ENCODE data around the gene HSD11B1L. TPM values are rescaled to one million over a fixed set of nuclear protein-coding genes. Genes with fewer than 3 reads are reported as not detected.

HSD11B1L gene
- total RNA-seq, 1 donor from 2014 or later: 8.4 TPM

DNA sequence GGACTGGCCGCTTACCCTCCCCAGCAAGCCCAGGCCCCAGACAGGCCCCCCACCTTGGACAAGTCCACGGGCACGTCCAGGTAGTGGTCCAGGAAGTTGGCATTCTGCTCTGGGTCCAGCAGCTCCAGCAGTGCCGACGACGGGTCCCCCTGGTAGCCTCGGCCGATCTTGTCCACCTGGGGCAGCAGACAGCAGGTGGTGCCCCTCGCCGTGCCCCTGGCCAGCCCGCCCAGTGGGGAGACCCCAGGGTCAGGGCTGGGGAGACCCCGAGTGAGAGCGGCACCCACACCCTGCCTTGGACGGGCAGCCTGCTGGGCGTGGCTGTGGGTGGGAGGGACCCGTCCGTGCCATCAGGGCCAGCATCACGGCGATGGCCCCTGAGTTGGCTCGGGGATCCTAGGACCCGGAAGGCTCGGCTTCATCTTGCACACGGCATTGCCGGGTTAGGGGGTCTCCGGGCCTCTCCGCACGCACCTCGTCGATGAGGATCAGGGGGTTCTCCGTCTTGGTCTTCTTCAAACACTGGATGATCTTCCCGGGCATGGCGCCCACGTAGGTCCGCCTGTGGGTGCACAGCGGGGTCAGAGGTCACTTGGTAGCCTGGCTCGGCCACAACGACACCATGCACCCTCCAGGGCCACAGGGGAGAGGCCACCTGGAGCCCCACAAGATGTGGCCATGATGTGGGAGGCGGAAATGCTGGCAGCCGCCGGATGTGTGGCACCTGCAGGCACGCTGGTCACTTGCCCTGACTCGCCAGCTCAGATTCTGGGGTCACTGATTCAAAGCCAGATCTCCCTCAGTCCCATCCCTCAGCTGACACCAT is 15.6 kb downstream of the HSD11B1L start:
- H3K79me2 ChIP-seq (ENCODE audit: insufficient read depth, low read length): peaks cover 57% of the 10 kb centered on the region
- no peak overlapping the region for H3K9ac ChIP-seq (ENCODE audit: low read length)
- no peaks in the 10 kb centered on the region for H3K9me3 ChIP-seq (ENCODE audit: insufficient read depth, low read depth, low read length)
- Mint-ChIP-seq H3K27ac (ENCODE audit: unreplicated experiment) (peak overlapping the region; percentile 62), H3K9me3 (ENCODE audit: unreplicated experiment) (no peaks in the 10 kb centered on the region), H3K27me3 (ENCODE audit: low read depth, unreplicated experiment) (no peaks in the 10 kb centered on the region), H3K4me3 (ENCODE audit: unreplicated experiment) (no peak overlapping the region), H3K36me3 (ENCODE audit: low read depth, unreplicated experiment) (peaks cover 10% of the 10 kb centered on the region), H3K4me1 (ENCODE audit: low read depth, unreplicated experiment) (peaks cover 10% of the 10 kb centered on the region)
- H3K27ac ChIP-seq (ENCODE audit: low read depth, low read length): no peak overlapping the region
- FAIRE-seq (no peak), DNase-seq (ENCODE audit: low read depth) (no peak)
- H3K27me3 ChIP-seq (ENCODE audit: insufficient read depth, low read length): no peaks in the 10 kb centered on the region
- no peak overlapping the region for H3K4me3 ChIP-seq (ENCODE audit: insufficient read depth, low read depth, low read length)
- H4K20me1 ChIP-seq (ENCODE audit: insufficient read depth, low read length): peaks cover 81% of the 10 kb centered on the region
- H3K36me3 ChIP-seq (ENCODE audit: insufficient read depth, low read length): peaks cover 13% of the 10 kb centered on the region
- no peak overlapping the region for H3K4me2 ChIP-seq (ENCODE audit: low read length)
- TF ChIP-seq, protein P1, sequence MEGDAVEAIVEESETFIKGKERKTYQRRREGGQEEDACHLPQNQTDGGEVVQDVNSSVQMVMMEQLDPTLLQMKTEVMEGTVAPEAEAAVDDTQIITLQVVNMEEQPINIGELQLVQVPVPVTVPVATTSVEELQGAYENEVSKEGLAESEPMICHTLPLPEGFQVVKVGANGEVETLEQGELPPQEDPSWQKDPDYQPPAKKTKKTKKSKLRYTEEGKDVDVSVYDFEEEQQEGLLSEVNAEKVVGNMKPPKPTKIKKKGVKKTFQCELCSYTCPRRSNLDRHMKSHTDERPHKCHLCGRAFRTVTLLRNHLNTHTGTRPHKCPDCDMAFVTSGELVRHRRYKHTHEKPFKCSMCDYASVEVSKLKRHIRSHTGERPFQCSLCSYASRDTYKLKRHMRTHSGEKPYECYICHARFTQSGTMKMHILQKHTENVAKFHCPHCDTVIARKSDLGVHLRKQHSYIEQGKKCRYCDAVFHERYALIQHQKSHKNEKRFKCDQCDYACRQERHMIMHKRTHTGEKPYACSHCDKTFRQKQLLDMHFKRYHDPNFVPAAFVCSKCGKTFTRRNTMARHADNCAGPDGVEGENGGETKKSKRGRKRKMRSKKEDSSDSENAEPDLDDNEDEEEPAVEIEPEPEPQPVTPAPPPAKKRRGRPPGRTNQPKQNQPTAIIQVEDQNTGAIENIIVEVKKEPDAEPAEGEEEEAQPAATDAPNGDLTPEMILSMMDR (IDR thresholded peaks at IDR 0.05; ENCODE audit: insufficient read depth, low read depth, low read length): no peak
- no peak for TF ChIP-seq EZH2 (IDR thresholded peaks at IDR 0.05; ENCODE audit: insufficient read depth, low read length)
- H3K4me1 ChIP-seq (ENCODE audit: insufficient read depth, low read length): peaks cover 8% of the 10 kb centered on the region
- no peak overlapping the region for H2AFZ ChIP-seq (ENCODE audit: low read depth, low read length)

DNA sequence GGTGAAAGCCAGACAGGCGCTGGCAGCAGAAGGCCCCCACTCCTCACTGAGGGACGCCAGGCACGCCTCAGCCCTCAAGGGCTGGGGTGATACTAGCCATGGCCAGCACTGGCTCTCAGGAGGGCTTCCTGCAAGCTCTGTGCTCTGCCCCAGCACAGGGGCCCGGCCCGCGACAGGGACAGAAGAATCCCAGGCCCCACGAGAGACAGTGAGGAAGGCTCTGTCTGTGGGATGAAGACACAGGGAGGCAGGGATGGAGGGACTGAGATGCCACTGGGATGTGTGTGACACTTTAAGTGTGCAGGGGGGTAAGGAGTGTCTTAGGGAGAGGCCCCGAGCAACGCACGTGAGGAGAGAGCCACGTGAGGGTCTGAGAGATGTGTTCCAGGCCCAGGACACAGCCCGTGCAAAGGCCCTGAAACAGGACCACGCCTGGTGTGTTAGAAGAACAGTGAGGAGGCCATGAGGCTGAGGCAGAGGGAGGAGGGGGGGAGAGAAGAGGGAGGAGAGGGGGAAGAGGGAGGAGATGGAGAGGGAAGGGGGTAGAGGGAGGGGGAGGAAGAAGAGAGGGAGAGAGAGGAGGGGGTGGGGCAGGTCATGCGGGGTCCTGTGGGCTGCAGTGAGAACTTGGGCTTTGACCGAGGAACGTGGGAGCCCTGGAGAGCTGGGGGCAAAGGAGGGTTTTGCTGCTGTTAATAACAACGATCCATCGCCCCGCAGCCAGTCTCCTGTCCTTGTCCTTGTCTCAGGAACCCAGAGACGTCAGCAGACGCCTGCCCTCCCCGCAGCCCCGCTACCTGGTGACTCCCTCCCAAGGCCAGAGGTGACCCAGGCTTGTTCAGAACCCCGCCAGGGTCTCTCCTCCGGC is 16.4 kb downstream of the HSD11B1L start:
- DNase-seq (ENCODE audit: low read depth) (no peak), FAIRE-seq (no peak)
- no peak for TF ChIP-seq EZH2 (IDR thresholded peaks at IDR 0.05; ENCODE audit: insufficient read depth, low read length)
- TF ChIP-seq, protein P1 (IDR thresholded peaks at IDR 0.05; ENCODE audit: insufficient read depth, low read depth, low read length): no peak
- Mint-ChIP-seq H3K27ac (ENCODE audit: unreplicated experiment) (peak overlapping the region; percentile 62), H3K4me3 (ENCODE audit: unreplicated experiment) (no peak overlapping the region), H3K4me1 (ENCODE audit: low read depth, unreplicated experiment) (peaks cover 8% of the 10 kb centered on the region), H3K36me3 (ENCODE audit: low read depth, unreplicated experiment) (peaks cover 10% of the 10 kb centered on the region), H3K27me3 (ENCODE audit: low read depth, unreplicated experiment) (no peaks in the 10 kb centered on the region), H3K9me3 (ENCODE audit: unreplicated experiment) (no peaks in the 10 kb centered on the region)
- peaks cover 2% of the 10 kb centered on the region for H3K4me1 ChIP-seq (ENCODE audit: insufficient read depth, low read length)
- H4K20me1 ChIP-seq (ENCODE audit: insufficient read depth, low read length): peaks cover 73% of the 10 kb centered on the region
- H3K9ac ChIP-seq (ENCODE audit: low read length): no peak overlapping the region
- no peak overlapping the region for H3K4me3 ChIP-seq (ENCODE audit: insufficient read depth, low read depth, low read length)
- H3K79me2 ChIP-seq (ENCODE audit: insufficient read depth, low read length): peaks cover 49% of the 10 kb centered on the region
- peaks cover 10% of the 10 kb centered on the region for H3K36me3 ChIP-seq (ENCODE audit: insufficient read depth, low read length)
- no peaks in the 10 kb centered on the region for H3K27me3 ChIP-seq (ENCODE audit: insufficient read depth, low read length)
- no peak overlapping the region for H2AFZ ChIP-seq (ENCODE audit: low read depth, low read length)
- H3K27ac ChIP-seq (ENCODE audit: low read depth, low read length): no peak overlapping the region
- no peak overlapping the region for H3K4me2 ChIP-seq (ENCODE audit: low read length)
- no peaks in the 10 kb centered on the region for H3K9me3 ChIP-seq (ENCODE audit: insufficient read depth, low read depth, low read length)

All from astrocyte (in vitro differentiated cells and primary cell).